GM18498 (cell line): ENCODE results near the gene PIMREG.
"Not testable (repeated sequence)": the region's sequence is repeated elsewhere in the genome, so short reads cannot be mapped to it uniquely, and the experiment has no call there.

ENCODE experiments used
- ATAC-seq: cut with Tn5 transposase; IDR thresholded peaks from one replicate; pipeline ENCODE4 v1.9.1; 2021; ENCODE audit warnings: mild to moderate bottlenecking, moderate library complexity; ENCODE audit not compliant: unreplicated experiment

PIMREG gene

DNA sequence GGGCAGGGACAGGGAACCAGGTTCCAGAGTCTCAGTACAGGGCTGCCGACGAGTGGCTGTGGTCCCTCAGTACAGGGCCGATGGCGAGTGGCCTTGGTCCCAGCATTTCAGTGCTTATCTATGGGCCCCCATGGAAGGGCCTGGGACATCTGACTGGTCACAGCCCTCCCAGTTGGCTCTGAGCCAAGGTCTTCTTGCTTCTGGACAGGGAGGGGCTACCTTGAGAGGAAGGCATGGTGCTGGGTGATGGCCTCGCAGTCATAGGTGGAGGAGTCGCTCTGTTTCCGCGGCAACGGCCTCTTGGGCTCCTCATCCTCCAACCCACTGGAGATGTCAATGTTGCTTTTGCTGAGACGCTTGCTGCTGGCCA is 32.5 kb downstream of the PIMREG start:
- ATAC-seq = no peak

DNA sequence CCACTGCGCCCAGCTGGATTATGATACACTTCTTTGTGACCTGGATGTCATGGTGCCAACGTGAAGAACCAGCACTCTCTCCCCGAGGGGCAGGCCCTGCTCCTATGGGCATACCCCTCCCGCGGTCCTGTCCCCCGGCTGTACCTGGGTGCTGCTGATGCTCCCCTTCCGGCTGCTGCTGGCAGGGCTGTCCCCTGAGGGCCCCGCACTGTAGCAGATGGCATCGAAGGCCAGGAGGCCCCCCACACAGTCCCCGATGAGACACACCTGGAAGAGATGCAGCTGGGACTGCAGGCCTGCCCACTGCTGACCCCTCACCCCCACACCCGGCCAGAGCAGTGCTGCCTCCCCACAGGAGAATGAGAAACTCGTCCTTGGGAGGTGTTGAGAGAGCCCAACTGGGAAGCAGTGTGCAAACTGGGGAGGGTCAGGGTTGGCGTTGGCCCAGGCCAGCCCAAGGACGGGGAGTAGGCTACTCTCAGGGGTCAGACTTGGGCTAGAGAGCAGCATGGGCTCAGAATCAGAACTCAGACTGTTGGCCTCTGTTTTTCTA is 33.7 kb downstream of the PIMREG start:
- no peak for ATAC-seq

DNA sequence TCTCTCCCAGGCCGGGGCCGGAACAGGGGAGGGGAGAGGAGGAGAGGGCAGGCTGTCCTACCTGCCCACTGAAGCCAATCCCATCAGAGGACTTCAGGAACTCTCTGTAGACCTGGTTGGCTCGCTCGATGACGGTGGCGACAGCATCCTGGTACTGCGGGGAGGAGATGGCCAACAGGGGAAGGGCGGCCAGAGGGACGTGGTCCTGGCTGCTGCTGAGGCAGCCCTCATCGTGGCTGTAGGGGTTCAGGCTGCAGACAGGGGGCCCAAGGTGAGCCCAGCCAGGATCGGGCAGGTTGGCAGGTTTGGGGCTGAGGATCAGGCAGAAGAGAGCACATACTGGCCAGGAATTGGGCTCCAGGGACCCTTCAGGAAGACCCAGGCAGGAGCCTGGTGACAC is 34.2 kb downstream of the PIMREG start:
- no peak for ATAC-seq

DNA sequence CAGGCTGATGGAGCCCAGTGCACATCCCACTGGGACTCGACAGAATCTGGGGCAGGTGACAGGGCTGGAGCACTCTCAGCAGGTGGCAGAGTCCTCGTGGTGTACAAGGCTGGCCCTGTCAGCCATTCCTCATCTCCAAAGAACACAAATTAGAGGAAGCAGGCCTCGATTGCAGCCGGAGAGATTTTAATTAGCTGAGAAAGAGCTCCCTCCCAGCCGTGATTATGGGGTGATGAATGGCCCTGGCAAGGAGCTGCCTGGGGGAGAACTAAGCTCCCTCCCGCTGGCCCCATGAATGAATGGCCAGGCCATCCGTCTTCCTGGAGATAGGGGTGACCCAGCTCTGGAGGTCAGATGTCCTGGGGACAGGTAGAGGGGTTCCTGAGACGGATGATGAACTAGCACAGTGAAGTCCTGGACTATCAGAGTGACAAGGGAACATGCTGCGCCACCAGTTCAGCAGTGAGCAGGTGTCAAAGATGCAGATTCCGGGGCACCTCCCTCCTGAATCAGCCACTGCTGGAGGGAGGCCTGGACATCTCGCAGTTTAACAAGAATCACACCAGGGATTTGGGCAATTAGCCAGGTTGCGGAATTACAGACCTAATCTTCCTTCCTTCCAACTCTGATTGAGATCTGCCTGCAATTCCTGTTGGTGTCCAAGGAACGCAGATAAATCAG is 35.5 kb downstream of the PIMREG start:
- ATAC-seq = no peak

DNA sequence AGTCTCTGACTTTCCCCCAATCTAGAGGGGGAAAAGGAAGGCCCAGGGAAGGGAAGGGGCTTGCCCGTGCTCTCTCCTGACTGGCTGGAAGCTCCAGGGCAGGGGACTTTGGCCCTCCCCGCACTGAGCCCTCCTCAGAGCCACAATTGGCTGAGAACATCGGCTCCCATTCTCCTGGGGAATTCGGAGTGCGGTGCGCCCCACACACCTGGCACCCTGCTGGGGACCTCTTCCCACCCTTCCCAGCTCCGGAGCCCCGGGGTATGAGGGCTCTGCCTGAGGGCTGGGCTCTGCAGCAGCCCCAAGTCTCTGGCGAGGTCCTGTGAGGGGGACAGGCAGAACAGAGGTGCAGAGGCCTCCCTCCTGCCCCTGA is 36.0 kb downstream of the PIMREG start:
- ATAC-seq = no peak

DNA sequence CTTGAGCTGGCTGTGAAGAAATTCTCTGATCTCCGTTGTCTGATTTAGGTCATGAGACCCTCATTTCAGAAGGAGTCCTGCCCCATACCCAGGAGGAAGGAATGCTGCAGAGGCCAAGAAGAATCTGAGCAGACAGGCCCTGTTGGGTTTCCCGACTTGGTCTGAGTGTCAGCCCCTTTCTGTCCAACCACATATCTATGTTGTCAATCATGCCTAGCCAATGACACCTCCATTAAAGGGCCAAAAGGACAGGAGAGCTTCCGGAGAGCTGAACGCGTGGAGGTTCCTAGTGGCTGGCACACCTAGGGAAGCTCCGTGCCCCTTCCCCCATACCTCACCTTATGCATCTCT is 37.8 kb downstream of the PIMREG start:
- no peak for ATAC-seq

DNA sequence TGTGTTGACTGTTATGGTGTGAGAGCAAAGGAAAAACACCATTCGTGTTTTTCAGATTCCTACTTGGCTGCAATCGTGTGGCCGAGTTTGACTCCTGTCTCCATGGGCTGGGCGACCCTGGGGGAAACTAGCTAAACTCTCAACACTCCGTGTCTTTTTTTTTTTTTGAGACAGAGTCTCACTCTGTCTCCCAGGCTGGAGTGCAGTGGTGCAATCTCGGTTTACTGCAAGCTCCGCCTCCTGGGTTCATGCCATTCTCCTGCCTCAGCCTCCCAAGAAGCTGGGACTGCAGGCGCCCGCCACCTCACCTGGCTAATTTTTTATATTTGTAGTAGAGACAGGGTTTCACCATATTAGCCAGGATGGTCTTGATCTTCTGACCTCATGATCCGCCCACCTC is 38.5 kb downstream of the PIMREG start:
- not testable (repeated sequence) for ATAC-seq

DNA sequence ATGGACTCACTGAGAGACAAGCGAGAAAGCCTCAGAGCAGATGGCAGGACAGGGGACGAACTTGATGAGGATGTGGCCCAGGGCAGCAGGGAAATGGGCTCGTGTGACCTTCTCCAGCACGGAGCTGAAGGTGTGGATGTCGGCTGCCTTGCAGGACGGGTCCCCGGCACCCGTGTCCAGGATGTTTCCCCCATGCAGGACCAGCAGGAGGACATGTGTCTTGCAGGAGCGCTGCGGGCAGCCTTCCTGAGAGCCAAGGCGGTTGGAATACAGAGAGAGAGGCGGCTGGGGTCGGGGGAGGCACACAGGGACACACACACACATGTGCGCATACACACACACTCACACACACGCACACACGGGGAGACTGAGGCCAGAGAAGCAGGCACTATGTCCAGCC is 39.3 kb downstream of the PIMREG start:
- ATAC-seq = no peak

DNA sequence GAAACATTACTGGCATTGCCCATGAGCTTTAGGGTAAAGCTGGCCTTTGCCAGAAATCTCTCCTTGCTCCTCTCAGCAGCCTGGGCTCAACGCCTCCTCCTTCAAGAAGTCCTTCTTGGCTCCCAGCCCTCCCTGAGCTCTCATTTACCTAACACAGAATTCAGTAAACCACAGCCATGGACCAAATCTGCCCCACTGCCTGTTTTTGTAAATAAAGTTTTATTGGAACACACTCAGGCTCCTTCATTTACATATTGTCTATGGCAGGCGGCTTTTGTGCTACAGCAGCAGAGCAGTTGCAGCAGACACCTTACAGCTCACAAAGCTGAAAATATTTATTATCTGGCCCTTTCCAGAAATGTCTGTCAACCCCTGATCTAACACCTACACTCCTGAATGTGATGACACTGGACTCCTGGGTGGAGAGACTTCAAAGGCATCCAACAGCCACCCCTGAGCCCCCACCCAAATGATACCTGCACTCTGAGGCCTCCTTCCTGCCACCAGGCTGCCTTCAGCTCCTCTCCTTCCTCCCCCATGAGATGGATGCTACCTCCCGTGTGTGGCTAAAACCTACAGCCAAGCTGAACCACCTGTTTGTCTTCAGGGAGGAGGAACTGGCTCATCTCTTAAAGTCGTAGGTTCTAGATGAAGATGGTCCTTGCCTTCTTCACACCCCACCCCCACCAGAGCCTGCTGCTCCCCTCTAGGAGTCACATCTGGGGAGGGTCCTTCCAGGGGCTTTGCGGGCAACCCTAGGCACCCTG is 41.6 kb downstream of the PIMREG start:
- no peak for ATAC-seq

DNA sequence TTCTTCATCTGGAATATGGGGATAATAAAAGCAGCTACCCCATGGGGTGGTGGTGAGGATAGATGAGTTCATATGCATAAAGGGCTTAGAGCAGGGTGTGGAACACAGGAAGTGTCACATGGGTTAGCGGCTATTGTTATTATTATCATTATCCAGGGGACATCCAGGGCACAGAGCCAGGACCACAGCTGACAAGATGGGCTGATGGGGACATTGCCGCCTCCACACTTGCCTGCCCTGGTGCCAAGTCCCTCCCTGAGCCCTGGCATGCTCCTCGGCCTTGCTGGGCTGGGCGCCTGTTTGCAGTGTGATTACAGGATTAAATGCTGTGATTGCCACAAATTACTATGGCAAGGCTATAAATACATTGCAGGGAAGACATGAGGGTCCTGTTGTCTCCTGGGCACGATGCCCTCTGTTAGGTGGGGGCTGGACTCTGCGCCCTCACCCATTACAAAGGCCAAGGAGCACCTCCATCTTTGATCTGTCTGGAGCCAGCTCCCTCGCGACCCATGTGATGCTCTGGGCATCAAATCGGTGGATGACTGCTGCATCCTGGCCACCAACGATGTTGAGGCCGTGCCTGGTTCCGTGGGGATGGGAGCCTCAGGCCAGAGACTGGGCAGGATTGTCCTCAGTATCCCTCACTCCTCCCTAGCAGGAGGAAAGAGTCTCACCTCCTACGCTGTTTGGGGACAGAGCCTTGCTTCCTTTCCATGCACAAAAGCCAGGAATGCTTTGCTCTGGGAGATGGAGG is 43.2 kb downstream of the PIMREG start:
- no peak for ATAC-seq

DNA sequence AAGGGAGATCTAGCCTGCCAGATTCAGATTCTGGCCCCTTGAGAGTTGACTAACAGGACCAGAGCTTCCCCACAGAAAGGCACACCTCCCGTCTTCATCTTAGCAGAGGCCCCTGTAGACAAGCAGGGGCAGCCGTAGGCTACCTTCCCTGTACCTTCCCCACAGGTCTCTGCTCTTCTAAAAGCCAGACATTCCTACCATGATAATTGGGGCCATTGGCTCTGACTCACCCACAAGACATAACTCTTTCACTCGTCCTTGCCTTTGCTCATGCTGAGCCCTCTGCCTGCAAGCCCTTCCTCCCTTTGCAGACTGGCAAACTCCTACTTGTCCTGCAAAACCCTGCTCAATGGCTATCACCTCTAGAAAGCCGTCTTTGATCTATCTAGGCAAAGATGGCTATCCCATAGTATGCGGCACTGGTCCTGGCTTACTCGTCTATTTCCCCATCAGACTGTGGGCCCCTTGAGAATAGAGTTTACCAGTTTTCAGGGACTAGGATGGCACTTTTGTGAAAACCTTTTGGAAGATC is 43.8 kb downstream of the PIMREG start:
- ATAC-seq = no peak

DNA sequence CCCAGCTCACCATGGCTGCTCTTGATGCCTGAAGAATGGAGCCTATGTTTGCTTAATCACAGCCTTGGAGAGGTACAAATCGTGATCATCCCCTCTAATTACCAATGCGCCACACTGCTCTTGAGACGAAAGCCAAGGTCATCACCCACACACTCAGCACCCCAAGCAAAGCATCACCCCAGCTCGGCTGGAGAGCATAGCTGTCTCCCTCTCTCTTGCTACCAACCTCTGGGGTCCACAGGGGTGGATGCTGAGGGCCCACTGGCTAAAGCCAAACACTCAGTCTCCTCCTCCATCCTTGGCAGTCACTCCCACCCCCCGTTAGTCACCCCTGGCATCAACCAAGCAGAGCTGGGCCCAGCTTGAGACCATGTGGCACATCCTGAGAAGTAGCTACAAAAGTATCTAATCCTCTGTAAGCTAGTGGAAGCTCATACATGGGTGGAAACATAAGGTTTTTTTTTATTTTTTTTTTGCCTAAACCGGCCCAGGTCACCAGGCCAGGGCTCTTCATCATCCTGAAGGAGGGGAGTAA is 44.8 kb downstream of the PIMREG start:
- ATAC-seq = no peak

DNA sequence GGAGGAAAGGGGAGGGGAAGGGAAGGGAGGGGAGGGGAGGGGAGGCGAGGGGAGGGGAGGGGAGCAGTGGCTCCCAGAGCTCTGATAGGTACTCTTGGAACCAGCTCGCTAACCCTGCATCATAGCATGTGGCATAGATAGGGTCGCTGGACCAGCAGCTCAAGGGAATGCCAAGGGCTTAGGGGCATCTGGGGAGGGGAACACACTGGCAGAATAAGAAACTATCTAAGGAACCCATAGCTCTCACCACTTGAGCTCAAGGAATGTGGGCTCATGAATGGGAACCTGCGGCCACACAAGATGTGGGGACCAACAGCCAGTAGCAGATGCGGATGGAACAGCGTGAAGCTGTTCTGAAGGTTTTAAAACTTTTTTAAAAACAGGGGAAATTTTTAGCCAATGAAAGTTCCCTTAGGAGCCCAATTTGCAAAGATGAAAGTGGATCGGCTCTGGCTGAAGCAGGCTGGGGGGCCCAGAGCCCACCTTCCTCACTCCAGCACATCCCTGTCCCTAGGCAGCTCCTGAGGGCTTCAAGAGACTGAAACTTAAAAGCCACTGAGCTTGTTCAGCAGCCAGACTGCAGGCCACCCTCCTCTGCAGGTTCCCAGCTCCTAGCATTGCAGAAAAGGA is 46.9 kb downstream of the PIMREG start:
- ATAC-seq = no peak

DNA sequence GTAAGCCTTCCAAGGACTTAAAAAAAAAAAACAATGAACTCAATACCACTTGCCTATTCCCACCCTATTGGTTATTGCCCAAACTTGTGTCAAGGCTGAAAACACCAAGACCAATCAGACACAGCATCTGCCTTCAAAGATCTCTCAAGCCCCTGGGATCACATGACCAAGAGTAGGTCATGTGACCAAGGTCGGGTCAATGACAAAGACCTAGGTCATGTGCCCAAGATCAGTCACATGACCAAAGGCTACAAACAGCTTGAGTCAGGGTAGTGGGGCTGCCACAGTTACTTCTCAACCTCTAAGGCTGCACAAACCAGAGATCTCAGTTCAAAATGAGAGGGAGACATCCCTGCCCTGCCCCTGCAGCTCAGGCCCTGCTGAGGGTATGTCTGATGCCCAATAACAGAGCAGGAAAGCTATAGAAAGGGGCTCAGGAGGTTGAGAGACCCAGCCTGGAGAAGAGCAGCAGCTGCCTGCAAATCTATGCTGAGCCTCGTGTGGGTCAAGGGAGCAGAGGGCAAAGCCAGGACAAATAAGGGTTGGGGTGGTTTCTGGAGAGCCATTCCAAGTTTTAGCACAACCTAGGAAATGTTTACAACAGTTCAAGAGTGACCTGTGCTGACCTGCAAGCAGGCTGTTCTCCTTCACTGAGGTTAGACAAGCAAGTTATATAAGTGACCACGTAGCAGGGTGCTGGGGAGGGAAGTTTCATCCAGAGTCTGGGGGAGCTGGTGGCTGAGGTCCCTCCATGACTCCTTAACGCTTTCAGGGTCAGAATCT is 48.8 kb downstream of the PIMREG start:
- no peak for ATAC-seq

DNA sequence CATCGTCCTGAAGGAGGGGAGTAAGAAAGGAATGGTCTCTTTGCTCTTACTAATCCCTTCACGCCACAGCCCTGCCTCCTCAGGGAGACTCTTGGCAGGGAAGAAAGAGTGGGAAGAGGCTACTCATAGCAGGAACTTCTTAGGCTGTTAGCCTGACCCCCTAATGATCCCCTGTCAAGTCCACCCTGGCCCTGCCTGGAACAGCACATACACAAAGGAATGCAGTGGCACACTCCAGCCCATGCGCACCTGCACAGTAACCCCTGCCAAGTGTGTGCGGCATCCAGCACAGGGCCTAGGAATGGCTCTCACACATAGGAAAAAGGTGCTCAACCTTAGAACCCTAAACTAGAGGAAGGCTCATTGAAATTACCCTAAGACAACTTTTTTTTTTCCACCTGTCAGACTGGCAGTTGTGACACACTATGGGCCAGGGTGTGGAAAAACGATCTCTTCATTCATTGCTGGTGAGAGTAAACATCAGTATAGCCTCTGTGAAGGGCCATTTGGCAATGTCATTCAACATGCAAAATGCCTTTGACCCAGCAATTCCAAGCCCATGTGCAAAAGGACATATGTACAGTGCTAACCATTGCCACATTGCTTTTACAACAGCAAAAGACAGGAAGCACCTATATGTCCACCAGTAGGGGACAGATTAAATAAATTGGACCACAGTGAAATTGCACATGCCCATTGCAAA is 50.1 kb downstream of the PIMREG start:
- no peak for ATAC-seq

DNA sequence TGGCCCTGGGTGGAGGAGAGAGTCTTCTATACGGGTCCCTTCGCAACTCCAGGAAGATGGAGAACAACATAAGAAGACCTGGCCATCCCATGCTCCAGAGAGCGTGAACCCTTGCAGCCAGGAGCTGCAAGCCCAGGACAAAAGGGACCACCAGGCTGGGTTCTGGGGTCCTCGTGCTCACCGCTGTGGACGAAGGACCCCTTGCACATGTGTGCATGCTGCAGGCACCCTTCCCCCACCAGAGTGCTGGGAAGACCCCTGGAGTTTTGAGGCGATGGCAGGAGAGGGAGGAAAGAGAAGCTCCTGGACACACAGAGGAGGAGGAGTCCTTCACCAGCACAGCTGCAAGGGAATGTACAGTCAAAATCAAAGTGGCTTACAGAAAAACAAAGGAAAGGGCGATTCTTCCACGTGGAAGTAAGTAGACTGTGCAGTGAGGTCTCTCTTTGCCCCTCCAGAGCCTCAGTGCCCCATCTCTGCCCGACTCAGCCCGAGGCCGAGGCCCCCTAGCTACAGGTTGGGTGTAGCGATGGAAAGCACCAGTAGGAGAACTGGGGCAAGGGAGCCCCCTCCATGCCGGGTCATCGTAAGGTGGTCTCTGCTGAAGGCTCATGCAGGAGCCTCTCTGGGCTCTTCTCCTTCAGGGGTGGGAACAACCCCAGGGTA is 51.3 kb downstream of the PIMREG start:
- no peak for ATAC-seq

DNA sequence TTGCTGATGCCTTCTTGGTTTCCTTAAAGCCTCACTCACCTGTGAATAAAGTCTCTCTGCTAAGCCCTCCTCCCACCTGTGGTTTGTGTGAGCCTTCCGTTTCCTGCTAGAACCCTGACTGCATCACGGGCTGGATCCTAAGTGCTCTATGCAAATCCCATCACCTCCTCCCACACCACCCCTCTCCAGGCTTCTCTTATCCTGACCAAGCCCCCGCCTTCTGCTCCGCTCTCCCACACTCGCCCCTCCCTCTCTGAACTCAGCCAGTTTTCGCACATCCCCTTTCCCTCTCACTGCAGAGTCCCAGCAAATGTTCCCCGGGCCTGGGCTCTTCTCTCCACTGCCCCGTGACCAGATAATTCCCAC is 51.8 kb downstream of the PIMREG start:
- no peak for ATAC-seq

DNA sequence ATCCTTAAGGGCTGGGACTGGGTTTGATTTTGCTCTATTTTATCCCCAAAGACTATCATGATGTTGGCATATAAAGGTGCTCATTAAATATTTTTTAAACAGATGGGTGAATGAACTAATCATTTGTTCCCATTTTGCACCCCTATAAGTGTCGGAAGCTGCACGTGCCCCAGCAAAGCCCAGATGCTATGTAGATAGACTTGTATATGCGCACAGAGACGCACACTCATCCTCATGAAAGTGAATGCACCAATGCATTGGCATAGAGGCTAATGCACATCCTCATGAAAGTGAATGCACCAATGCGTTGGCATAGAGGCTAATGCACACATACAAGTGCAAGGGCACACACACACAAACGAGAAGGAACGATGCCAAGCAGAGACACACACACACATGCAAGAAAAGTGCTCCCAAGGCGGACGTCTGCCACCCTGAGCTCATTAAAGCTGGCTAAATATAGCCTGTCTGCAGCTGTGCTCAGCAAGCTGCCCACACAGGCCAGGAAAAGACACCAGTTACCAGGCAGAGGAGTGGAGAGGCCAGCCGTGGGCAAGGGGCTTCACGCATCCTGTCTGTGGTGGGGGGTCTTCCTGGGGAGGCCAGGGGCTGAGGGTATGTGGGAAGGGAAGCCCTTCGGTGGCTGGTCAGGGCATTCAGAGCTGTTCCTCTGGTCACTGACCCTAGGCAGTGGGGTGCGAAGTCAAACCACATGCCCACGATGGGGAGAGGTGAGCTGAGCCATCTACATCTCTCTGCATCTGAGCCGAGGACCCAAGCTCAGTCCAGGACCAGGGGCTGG is 52.6 kb downstream of the PIMREG start:
- no peak for ATAC-seq
